GM12878 (cell line): ENCODE results near the gene SNX8. TPM values are rescaled to one million over a fixed set of nuclear protein-coding genes. Genes with fewer than 3 reads are reported as not detected.

Source experiments
- ATAC-seq: fragments of 200-7000 bp; cut with Tn5 transposase; 3 replicates; pipeline ENCODE4 v1.9.1; 2020; ENCODE audit warnings: mild to moderate bottlenecking, moderate library complexity
- BruUV-seq: library from RNA; stranded (reverse); fragments of 400-500 nt; replicated peaks from 2 replicates; lab custom pipeline; 2021; lab: Mats Ljungman, UMichigan
- CTCF ChIA-PET: fragments of 300-600 bp; sonication (Branson Sonifier 250); formaldehyde crosslinking; extraction: SDS; loops from one replicate; lab custom pipeline; 2021; ENCODE audit warnings: inconsistent platforms; lab: Yijun Ruan, JAX
- POLR2A ChIA-PET: fragments of 350-600 bp; formaldehyde crosslinking; extraction: SDS; loops from one replicate; lab custom pipeline; 2021; ENCODE audit warnings: inconsistent platforms; lab: Charles Lee
- RAD21 ChIA-PET: fragments of 300-600 bp; sonication (Branson Sonifier 250); formaldehyde crosslinking; loops from one replicate; lab custom pipeline; 2023; ENCODE audit warnings: antibody characterized with exemption; ENCODE audit not compliant: unreplicated experiment; lab: Charles Lee
- SMC1A ChIA-PET: fragments of 300-600 bp; sonication (Branson Sonifier 250); formaldehyde crosslinking; loops from one replicate; lab custom pipeline; 2023; ENCODE audit not compliant: unreplicated experiment, uncharacterized antibody; lab: Charles Lee
- DNase-seq: peaks from one replicate; pipeline ENCODE4 v3.0.0-alpha.2; 2011; ENCODE audit warnings: low read depth, low spot score
- FAIRE-seq: peaks from 3 replicates; lab custom pipeline; 2011; peaks lifted over from hg19 to GRCh38; lab: Jason Lieb, UNC
- H2AFZ ChIP-seq: 2 replicates; pipeline ENCODE4 v1.6.0; 2011; ENCODE audit warnings: low read depth, low read length, control low read depth; ENCODE audit not compliant: control insufficient read depth
- H3K27ac ChIP-seq: 2 replicates; pipeline ENCODE4 v1.5.1; 2011; ENCODE audit warnings: control low read depth; ENCODE audit not compliant: control insufficient read depth, insufficient read depth
- H3K27me3 ChIP-seq, 2 experiments: replicated peaks in 1 of 2; 2 replicates each; pipeline versions ENCODE4 v1.6.0 to v1.6.1; 2011; ENCODE audit warnings: low read length in 1 of 2; ENCODE audit not compliant: control insufficient read depth in 2 of 2, insufficient read depth in 2 of 2
- H3K36me3 ChIP-seq, 2 experiments: 2 replicates each; pipeline ENCODE4 v1.5.1; 2011; ENCODE audit warnings: low read length in 1 of 2; ENCODE audit not compliant: control insufficient read depth in 2 of 2, insufficient read depth in 2 of 2
- H3K4me1 ChIP-seq: 2 replicates; pipeline ENCODE4 v1.6.1; 2011; ENCODE audit warnings: mild to moderate bottlenecking, low read length, moderate library complexity, mixed read lengths; ENCODE audit not compliant: control insufficient read depth, insufficient read depth
- H3K4me2 ChIP-seq: 2 replicates; pipeline ENCODE4 v1.6.0; 2011; ENCODE audit warnings: control low read depth; ENCODE audit not compliant: control insufficient read depth, insufficient read depth
- H3K4me3 ChIP-seq: fragments of 200-600 bp; sonication (generic); 2 replicates; pipeline ENCODE4 v1.5.1; 2016
- H3K79me2 ChIP-seq: 2 replicates; pipeline ENCODE4 v1.6.0; 2011; ENCODE audit warnings: low read length; ENCODE audit not compliant: control insufficient read depth, insufficient read depth
- H3K9ac ChIP-seq: 2 replicates; pipeline ENCODE4 v1.8.0; 2011; ENCODE audit warnings: low read length, control low read depth, mixed read lengths; ENCODE audit not compliant: control insufficient read depth, insufficient read depth
- H3K9me3 ChIP-seq: replicated peaks from 3 replicates; pipeline ENCODE4 v1.5.1; 2011; ENCODE audit warnings: mild to moderate bottlenecking, low read length; ENCODE audit not compliant: control insufficient read depth, insufficient read depth
- H4K20me1 ChIP-seq: 2 replicates; pipeline ENCODE4 v1.6.0; 2011; ENCODE audit not compliant: control insufficient read depth, insufficient read depth
- BACH1 ChIP-seq: fragments of 450-650 bp; IDR thresholded peaks from 2 replicates; pipeline ENCODE4 v1.6.1; 2017; ENCODE audit warnings: mild to moderate bottlenecking, borderline replicate concordance
- BHLHE40 ChIP-seq, 2 experiments: fragments of 450-650 bp in 1 of 2; IDR thresholded peaks; 2 replicates each; pipeline ENCODE4 v1.6.1; 2011 to 2017; ENCODE audit warnings: low read depth in 2 of 2, borderline replicate concordance in 1 of 2, improper control_type of control experiment in 1 of 2, low read length in 1 of 2, mild to moderate bottlenecking in 1 of 2
- CBX3 ChIP-seq: fragments of 200-600 bp; sonication (generic); IDR thresholded peaks from 2 replicates; pipeline ENCODE4 v1.6.1; 2016; ENCODE audit warnings: low read depth, borderline replicate concordance
- CREB1 ChIP-seq: IDR thresholded peaks from 2 replicates; pipeline ENCODE4 v1.6.1; 2012; ENCODE audit warnings: low read depth, mild to moderate bottlenecking, inconsistent platforms
- EED ChIP-seq: sonication (generic); IDR thresholded peaks from 2 replicates; pipeline ENCODE4 v1.6.1; 2016; ENCODE audit warnings: antibody characterized with exemption, low read depth
- NR2C2 ChIP-seq: IDR thresholded peaks from 2 replicates; pipeline ENCODE4 v1.6.1; 2011; ENCODE audit warnings: borderline replicate concordance, low read depth; ENCODE audit not compliant: control insufficient read depth, insufficient read length
- POLR2AphosphoS2 ChIP-seq: IDR thresholded peaks from 2 replicates; pipeline ENCODE4 v1.6.1; 2011; ENCODE audit warnings: low read depth, mild to moderate bottlenecking, low read length, improper control_type of control experiment, moderate library complexity
- SIX5 ChIP-seq: IDR thresholded peaks from 2 replicates; pipeline ENCODE4 v1.6.1; 2011; ENCODE audit warnings: mild to moderate bottlenecking, low read depth, low read length, moderate library complexity; ENCODE audit not compliant: severe bottlenecking
- STAT3 ChIP-seq: IDR thresholded peaks from 2 replicates; pipeline ENCODE4 v1.6.1; 2011; ENCODE audit warnings: low read depth, low read length, improper control_type of control experiment
- ZNF207 ChIP-seq: fragments of 450-650 bp; IDR thresholded peaks from 2 replicates; pipeline ENCODE4 v1.6.1; 2014; ENCODE audit warnings: antibody characterized with exemption, mild to moderate bottlenecking, borderline replicate concordance
- WGBS: methylation state at CpG from one replicate; pipeline ENCODE4 v1.1.6; 2016; ENCODE audit warnings: low lambda C conversion rate; ENCODE audit not compliant: insufficient replicate concordance, insufficient coverage; ENCODE audit errors: missing lambda C conversion rate; 5-methylcytosine and 5-hydroxymethylcytosine counted together
- in situ Hi-C: fragments of 300-500 bp; cut with MboI; formaldehyde crosslinking; loops from 9 replicates; pipeline ENCODE4 v1.14.3; 2018; ENCODE audit warnings: mixed read lengths
- intact Hi-C: fragments of 100-400 bp; cut with micrococcal nuclease; formaldehyde crosslinking; loops from one replicate; pipeline ENCODE4 v1.14.2; 2022; ENCODE audit not compliant: unreplicated experiment
- polyA plus RNA-seq, 11 experiments: library from polyadenylated mRNA; depleted of rRNA in 4 of 11; unstranded in 6 of 11; stranded (reverse) in 5 of 11; fragments of >200 nt; fragmentation: Nextera tagmentation in 4 of 11; fragmentation: Illumina TruSeq in 1 of 11; extraction: Ambion mirVana in 4 of 11; extraction: Trizol in 1 of 11; gene quantifications; 1 replicate in 1 of 11; 2 replicates in 10 of 11; pipeline versions ENCODE4 v1.2.1 to v1.2.3, GENCODE V29; 2011 to 2016; ENCODE audit warnings: inconsistent platforms in 2 of 11, missing spikeins in 2 of 11, low read depth in 1 of 11
- total RNA-seq, 4 experiments: library from RNA; depleted of rRNA in 3 of 4; stranded (reverse); fragments of >200 nt in 3 of 4; fragmentation: Illumina TruSeq in 1 of 4; extraction: Trizol in 1 of 4; gene quantifications; 2 replicates each; pipeline versions ENCODE4 v1.2.1 to v1.2.3, GENCODE V29; 2013 to 2021

Gene SNX8
- total and polyA plus RNA-seq, 10 of the 15 experiments (the other 5 are each of a cell fraction or from before 2014, with no cell fraction given) = 6.4 to 210 (median 97.6) TPM

DNA sequence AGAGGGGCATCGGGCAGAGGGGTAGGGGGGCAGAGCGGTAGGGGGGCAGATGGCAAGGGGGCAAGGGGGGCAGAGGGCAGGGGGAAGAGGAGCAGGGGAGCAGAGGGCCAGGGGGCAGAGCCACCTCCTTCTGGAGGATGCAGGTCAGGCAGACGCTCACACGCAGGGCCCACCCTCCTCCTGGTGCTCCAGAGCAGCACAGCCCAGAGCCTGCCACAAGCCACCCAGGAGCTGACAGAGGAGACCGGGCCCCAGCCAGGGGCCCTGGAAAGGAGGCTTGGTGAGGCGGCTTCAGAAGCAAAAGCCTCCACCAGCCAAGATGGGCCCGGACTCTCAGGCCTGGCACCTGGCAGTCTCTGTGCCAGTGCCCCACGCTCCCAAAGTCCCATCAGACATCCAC, 94.6 kb downstream of the SNX8 start:
- in situ Hi-C loops = loop anchor here (10.0 kb wide), 1 partner anchor 555 kb away; no protein-coding TSS in a partner anchor
- ChIA-PET SMC1A (no interaction called here), POLR2A (no interaction called here), CTCF (no interaction called here), RAD21 (no interaction called here)
- 100% methylated on average over 4 of the region's 8 CpGs for WGBS
- no peak for FAIRE-seq
- BruUV-seq = no TSS peak
- DNase-seq = no peak
- no peak overlapping the region for H3K27ac ChIP-seq
- peaks cover 20 to 53% of the 10 kb centered on the region in 2 experiments for H3K36me3 ChIP-seq
- ATAC-seq = no peak
- intact Hi-C loops = no loop called here
- peaks cover under 1% of the 10 kb centered on the region; the same call in 1 of the 2 replicates for H4K20me1 ChIP-seq
- H2AFZ ChIP-seq = no peak overlapping the region
- H3K4me2 ChIP-seq = no peak overlapping the region
- H3K9me3 ChIP-seq = no peaks in the 10 kb centered on the region
- no peaks in the 10 kb centered on the region for H3K4me1 ChIP-seq
- no peak for TF ChIP-seq EED
- TF ChIP-seq CREB1 = no peak
- no peak for TF ChIP-seq STAT3
- H3K9ac ChIP-seq = no peak overlapping the region
- H3K79me2 ChIP-seq = no peaks in the 10 kb centered on the region
- H3K27me3 ChIP-seq = no peaks in the 10 kb centered on the region
- no peak overlapping the region for H3K4me3 ChIP-seq

DNA sequence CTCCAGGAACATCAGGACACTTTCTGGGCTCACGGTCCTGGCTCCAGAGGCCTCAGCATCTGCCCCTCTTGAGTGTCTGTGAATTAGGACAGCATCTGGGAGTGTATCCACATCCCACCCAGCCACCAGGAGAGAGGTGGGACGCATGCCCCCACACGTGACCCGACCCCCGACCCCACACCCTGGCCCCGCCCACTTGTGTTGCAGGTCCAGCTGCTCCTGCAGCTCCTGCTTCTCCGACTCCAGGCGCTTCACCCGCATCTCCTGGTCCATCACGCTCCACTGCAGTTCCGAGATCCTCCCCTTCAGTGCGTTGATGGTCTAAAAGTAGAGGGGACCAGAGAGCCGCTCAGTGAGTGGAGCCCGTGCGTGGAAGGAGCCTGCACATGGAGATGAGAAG, 95.1 kb downstream of the SNX8 start:
- H2AFZ ChIP-seq = no peak overlapping the region
- WGBS = 96% methylated on average over 15 of the region's 15 CpGs
- H3K4me3 ChIP-seq = no peak overlapping the region
- in situ Hi-C loops (loop anchor here (10.0 kb wide), 1 partner anchor 554 kb away; no protein-coding TSS in a partner anchor), intact Hi-C loops (no loop called here)
- CTCF ChIA-PET = no interaction called here
- no peaks in the 10 kb centered on the region for H3K4me1 ChIP-seq
- H3K4me2 ChIP-seq = no peak overlapping the region
- no peaks in the 10 kb centered on the region for H4K20me1 ChIP-seq
- H3K27ac ChIP-seq = no peak overlapping the region
- SMC1A ChIA-PET = no interaction called here
- POLR2A ChIA-PET = no interaction called here
- no peaks in the 10 kb centered on the region for H3K79me2 ChIP-seq
- ATAC-seq (no peak), DNase-seq (no peak), FAIRE-seq (no peak)
- H3K9ac ChIP-seq = no peak overlapping the region
- RAD21 ChIA-PET = no interaction called here
- peaks cover 20 to 56% of the 10 kb centered on the region in 2 experiments for H3K36me3 ChIP-seq
- BruUV-seq = no TSS peak
- H3K9me3 ChIP-seq = no peaks in the 10 kb centered on the region
- no peaks in the 10 kb centered on the region for H3K27me3 ChIP-seq
- TF ChIP-seq POLR2AphosphoS2 (no peak), SIX5 (no peak), BHLHE40 (IDR thresholded peaks at IDR 0.05; ENCODE audit: borderline replicate concordance in 1 of 2, low read depth in 2 of 2, low read length in 1 of 2) (no peak), BACH1 (no peak), CBX3 (no peak), NR2C2 (no peak), ZNF207 (no peak)
